Lower lobe of right lung (tissue), 2 donors: ENCODE data around the gene CDKL1. TPM values are rescaled to one million over a fixed set of nuclear protein-coding genes. Genes with fewer than 3 reads are reported as not detected.

Experiments
- ATAC-seq, 2 donors: fragments of 200-7000 bp; cut with Tn5 transposase; one replicate each; pipeline ENCODE4 v1.9.1; 2020 to 2022; ENCODE audit warnings: mild to moderate bottlenecking in 2 of 2, moderate library complexity in 2 of 2
- DNase-seq: peaks from one replicate; pipeline ENCODE4 v3.0.0-alpha.2; 2020
- H3K27ac ChIP-seq: fragments of 200-600 bp; one replicate; pipeline ENCODE4 v1.8.0; 2022
- H3K27me3 ChIP-seq: fragments of 200-600 bp; one replicate; pipeline ENCODE4 v1.8.0; 2022; ENCODE audit warnings: low read depth
- H3K36me3 ChIP-seq: fragments of 200-600 bp; one replicate; pipeline ENCODE4 v1.8.0; 2022; ENCODE audit warnings: mild to moderate bottlenecking
- H3K4me1 ChIP-seq: fragments of 200-600 bp; one replicate; pipeline ENCODE4 v1.8.0; 2022
- H3K4me3 ChIP-seq: fragments of 200-600 bp; one replicate; pipeline ENCODE4 v1.8.0; 2022; ENCODE audit warnings: mild to moderate bottlenecking
- H3K9me3 ChIP-seq: fragments of 200-600 bp; one replicate; pipeline ENCODE4 v1.8.0; 2022
- intact Hi-C: fragments of 100-400 bp; cut with DNase I; formaldehyde crosslinking; loops from one replicate; pipeline ENCODE4 v1.11.0; 2022
- microRNA-seq: library from miRNA; unstranded; fragments of <30 nt; microRNA quantifications from one replicate; pipeline ENCODE4 v1.2.0, GENCODE V29; 2020; ENCODE audit warnings: borderline number of aligned reads
- total RNA-seq: library from RNA; stranded (reverse); fragmentation: NEBNext Ultra II Directional; extraction: Animal tissue kit (Norgen Biotek cat#: 25700); gene quantifications from one replicate; pipeline ENCODE4 v1.2.1, GENCODE V29; 2021
- TF ChIP-seq, protein P1 (sequence below): fragments of 200-600 bp; IDR thresholded peaks from one replicate; pipeline ENCODE4 v1.8.0; 2022; ENCODE audit warnings: antibody characterized with exemption, mild to moderate bottlenecking
- donor health status: DM: no; HTN: yes; CAD: no; lungs with severe emphysema.

Gene CDKL1
- total RNA-seq, 1 donor from 2014 or later: 25.3 TPM

DNA sequence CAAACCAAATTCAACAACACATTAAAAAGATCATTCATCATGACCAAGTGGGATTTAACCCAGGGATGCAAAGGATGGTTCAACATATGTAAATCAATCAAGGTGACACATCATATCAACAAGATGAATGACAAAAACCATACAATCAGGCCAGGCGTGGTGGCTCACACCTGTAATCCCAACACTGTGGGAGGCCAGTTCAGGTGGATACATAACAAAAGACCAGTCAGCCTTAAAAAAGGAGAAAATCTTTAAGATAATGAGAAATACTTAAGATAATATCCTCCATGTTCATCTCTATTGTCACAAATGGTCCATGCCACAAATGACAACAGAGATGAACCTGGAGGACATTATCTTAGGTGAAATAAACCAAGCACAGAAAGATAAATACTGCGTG is 97.1 kb downstream of the CDKL1 start:
- Histone ChIP-seq H3K27ac (no peak overlapping the region), H3K9me3 (no peaks in the 10 kb centered on the region), H3K4me3 (no peak overlapping the region), H3K36me3 (no peaks in the 10 kb centered on the region), H3K27me3 (no peaks in the 10 kb centered on the region), H3K4me1 (no peaks in the 10 kb centered on the region)
- DNase-seq: no peak
- TF ChIP-seq, protein P1, sequence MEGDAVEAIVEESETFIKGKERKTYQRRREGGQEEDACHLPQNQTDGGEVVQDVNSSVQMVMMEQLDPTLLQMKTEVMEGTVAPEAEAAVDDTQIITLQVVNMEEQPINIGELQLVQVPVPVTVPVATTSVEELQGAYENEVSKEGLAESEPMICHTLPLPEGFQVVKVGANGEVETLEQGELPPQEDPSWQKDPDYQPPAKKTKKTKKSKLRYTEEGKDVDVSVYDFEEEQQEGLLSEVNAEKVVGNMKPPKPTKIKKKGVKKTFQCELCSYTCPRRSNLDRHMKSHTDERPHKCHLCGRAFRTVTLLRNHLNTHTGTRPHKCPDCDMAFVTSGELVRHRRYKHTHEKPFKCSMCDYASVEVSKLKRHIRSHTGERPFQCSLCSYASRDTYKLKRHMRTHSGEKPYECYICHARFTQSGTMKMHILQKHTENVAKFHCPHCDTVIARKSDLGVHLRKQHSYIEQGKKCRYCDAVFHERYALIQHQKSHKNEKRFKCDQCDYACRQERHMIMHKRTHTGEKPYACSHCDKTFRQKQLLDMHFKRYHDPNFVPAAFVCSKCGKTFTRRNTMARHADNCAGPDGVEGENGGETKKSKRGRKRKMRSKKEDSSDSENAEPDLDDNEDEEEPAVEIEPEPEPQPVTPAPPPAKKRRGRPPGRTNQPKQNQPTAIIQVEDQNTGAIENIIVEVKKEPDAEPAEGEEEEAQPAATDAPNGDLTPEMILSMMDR: no peak
- no peak for ATAC-seq
- intact Hi-C loops: no loop called here

DNA sequence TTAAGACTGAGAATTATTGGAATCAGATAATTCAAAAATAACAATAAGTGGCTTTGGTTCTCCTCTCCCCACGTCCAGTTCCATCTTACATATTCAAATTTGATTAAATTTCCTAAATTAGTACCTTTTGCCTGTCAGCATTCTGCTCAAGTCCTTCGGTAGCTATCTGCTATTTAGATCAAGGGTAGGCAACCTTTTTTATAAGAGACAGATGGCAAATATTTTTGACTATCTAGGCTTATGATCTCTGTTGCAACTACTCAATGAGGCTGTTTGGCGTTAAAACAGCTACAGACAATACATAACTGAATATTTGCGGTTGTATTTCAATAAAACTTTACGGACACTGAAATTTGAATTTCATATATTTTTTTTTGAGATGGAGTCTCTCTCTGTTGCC is 106.4 kb downstream of the CDKL1 start:
- no peaks in the 10 kb centered on the region for H3K27me3 ChIP-seq
- peaks cover 10% of the 10 kb centered on the region for H3K36me3 ChIP-seq
- DNase-seq (no peak), ATAC-seq (no peak)
- TF ChIP-seq, protein P1: no peak
- no peaks in the 10 kb centered on the region for H3K4me1 ChIP-seq
- no peak overlapping the region for H3K4me3 ChIP-seq
- no peak overlapping the region for H3K27ac ChIP-seq
- no peaks in the 10 kb centered on the region for H3K9me3 ChIP-seq
- intact Hi-C loops: no loop called here

DNA sequence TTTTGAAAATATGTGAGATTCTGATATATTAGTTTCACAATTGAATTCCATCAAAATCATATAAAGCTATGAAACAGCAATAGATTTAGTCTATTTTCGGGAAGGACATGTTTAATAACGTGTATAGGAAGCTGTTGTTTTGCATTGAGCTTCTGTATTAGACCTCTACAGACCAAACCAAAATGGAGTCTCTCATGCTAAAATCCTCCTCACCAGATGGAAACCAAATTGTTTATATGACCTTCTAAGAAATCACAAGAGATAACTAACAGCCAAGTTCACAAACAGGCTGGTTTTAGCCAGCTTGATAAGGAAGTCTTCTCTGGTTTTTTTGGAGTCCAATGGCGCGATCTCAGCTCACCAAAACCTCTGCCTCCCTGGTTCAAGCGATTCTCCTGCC is 108.5 kb downstream of the CDKL1 start:
- Histone ChIP-seq H3K9me3 (no peaks in the 10 kb centered on the region), H3K4me1 (no peaks in the 10 kb centered on the region), H3K36me3 (peaks cover under 1% of the 10 kb centered on the region), H3K27ac (no peak overlapping the region), H3K27me3 (no peaks in the 10 kb centered on the region), H3K4me3 (no peak overlapping the region)
- DNase-seq (no peak), ATAC-seq (no peak)
- TF ChIP-seq, protein P1: no peak
- intact Hi-C loops: no loop called here

DNA sequence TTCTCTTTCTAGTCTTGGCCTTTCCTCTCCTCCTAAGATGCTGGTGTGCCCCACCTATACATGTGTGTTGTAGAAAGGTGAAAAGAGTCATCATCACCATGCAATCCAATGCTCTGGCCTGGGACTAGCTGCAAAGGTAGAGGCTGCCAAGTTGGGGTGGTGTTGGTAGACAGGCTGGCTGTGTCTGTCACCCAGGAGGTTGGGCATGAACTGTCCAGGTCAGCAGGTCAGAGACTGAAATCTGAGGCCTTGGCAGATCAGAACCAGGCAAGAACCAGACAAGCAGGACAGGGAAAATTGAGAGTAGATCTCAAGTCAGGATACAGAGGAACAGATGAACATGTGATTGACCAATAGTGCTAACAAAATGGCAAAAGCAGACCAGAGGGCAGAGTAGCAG is 110.8 kb downstream of the CDKL1 start:
- ATAC-seq (no peak), DNase-seq (no peak)
- intact Hi-C loops: no loop called here
- TF ChIP-seq, protein P1: no peak
- Histone ChIP-seq H3K27ac (no peak overlapping the region), H3K36me3 (no peaks in the 10 kb centered on the region), H3K9me3 (no peaks in the 10 kb centered on the region), H3K27me3 (no peaks in the 10 kb centered on the region), H3K4me1 (no peaks in the 10 kb centered on the region), H3K4me3 (no peak overlapping the region)

Small RNAs within 50 kb of the gene (microRNA-seq; reads per million reads assigned to microRNA genes)
- not detected for gene MIR4504

Other genes starting within 250 kb of the CDKL1 start
- gene SOS2, start 165.3 kb downstream of the CDKL1 start, total RNA-seq: 38.8 TPM
- 4.2 TPM for gene L2HGDH, start 84.7 kb downstream of the CDKL1 start, total RNA-seq
- 19.6 TPM for gene DMAC2L, start 84.6 kb downstream of the CDKL1 start, total RNA-seq
- gene MAP4K5, start 135.7 kb upstream of the CDKL1 start, total RNA-seq: 52.8 TPM
- gene ATL1, start 163.3 kb upstream of the CDKL1 start, total RNA-seq: 8.4 TPM